ENCODE measurements around the gene COL1A2. TPM values are rescaled to one million over a fixed set of nuclear protein-coding genes. Genes with fewer than 3 reads are reported as not detected.

The COL1A2 gene
- total RNA-seq, 2 donors from 2014 or later, result 67.0 to 228 TPM

GRCh38 chr7:94450044-94450697 is 55.5 kb downstream of the COL1A2 start:
- H3K36me3 ChIP-seq, result no peaks in the 10 kb centered on the region
- peaks cover 0 to 8% of the 10 kb centered on the region in 2 donors for H3K4me1 ChIP-seq
- TF ChIP-seq CTCF (IDR thresholded peaks at IDR 0.05), result no peak
- peaks cover 0 to 9% of the 10 kb centered on the region in 2 donors for H3K9me3 ChIP-seq
- H3K27me3 ChIP-seq, result no peaks in the 10 kb centered on the region
- no peak overlapping the region for H3K4me3 ChIP-seq
- DNase-seq (ENCODE audit: low spot score), result no peak
- no peak overlapping the region for H3K27ac ChIP-seq

- H3K4me1 ChIP-seq, result peaks cover 0 to 8% of the 10 kb centered on the region in 2 donors
- H3K4me3 ChIP-seq, result no peak overlapping the region
- H3K36me3 ChIP-seq, result no peaks in the 10 kb centered on the region
- no peak for DNase-seq (ENCODE audit: low spot score)
- TF ChIP-seq CTCF (IDR thresholded peaks at IDR 0.05), result no peak
- no peaks in the 10 kb centered on the region for H3K27me3 ChIP-seq
- H3K27ac ChIP-seq, result no peak overlapping the region
- H3K9me3 ChIP-seq, result peaks cover 0 to 9% of the 10 kb centered on the region in 2 donors
Observed at GRCh38 chr7:94451187-94451586, 56.5 kb downstream of the COL1A2 start.

GRCh38 chr7:94452239-94452638 is 57.5 kb downstream of the COL1A2 start:
- Histone ChIP-seq H3K4me1 (peaks cover 0 to 8% of the 10 kb centered on the region in 2 donors), H3K36me3 (no peaks in the 10 kb centered on the region), H3K27ac (no peak overlapping the region), H3K9me3 (peaks cover 0 to 9% of the 10 kb centered on the region in 2 donors), H3K4me3 (no peak overlapping the region), H3K27me3 (no peaks in the 10 kb centered on the region)
- no peak for DNase-seq (ENCODE audit: low spot score)
- no peak for TF ChIP-seq CTCF (IDR thresholded peaks at IDR 0.05)

GRCh38 chr7:94453898-94454297 is 59.2 kb downstream of the COL1A2 start:
- Histone ChIP-seq H3K36me3 (no peaks in the 10 kb centered on the region), H3K4me3 (no peak overlapping the region), H3K27ac (no peak overlapping the region), H3K4me1 (peaks cover 0 to 8% of the 10 kb centered on the region in 2 donors), H3K27me3 (no peaks in the 10 kb centered on the region), H3K9me3 (peaks cover 0 to under 1% of the 10 kb centered on the region in 2 donors)
- TF ChIP-seq CTCF (IDR thresholded peaks at IDR 0.05), result no peak
- DNase-seq (ENCODE audit: low spot score), result no peak

- Histone ChIP-seq H3K27me3 (no peaks in the 10 kb centered on the region), H3K36me3 (no peaks in the 10 kb centered on the region), H3K27ac (no peak overlapping the region), H3K4me3 (no peak overlapping the region), H3K4me1 (no peaks in the 10 kb centered on the region), H3K9me3 (no peaks in the 10 kb centered on the region)
- no peak for TF ChIP-seq CTCF (IDR thresholded peaks at IDR 0.05)
- no peak for DNase-seq (ENCODE audit: low spot score)
Observed at GRCh38 chr7:94458041-94458440, 63.3 kb downstream of the COL1A2 start.

- no peaks in the 10 kb centered on the region for H3K4me1 ChIP-seq
- peaks cover 0 to 5% of the 10 kb centered on the region in 2 donors for H3K27me3 ChIP-seq
- TF ChIP-seq CTCF (IDR thresholded peaks at IDR 0.05), result no peak
- no peak overlapping the region for H3K4me3 ChIP-seq
- no peaks in the 10 kb centered on the region for H3K36me3 ChIP-seq
- peaks cover 0 to 11% of the 10 kb centered on the region in 2 donors for H3K9me3 ChIP-seq
- DNase-seq (ENCODE audit: low spot score), result no peak
- no peak overlapping the region for H3K27ac ChIP-seq
Observed at GRCh38 chr7:94466516-94466915, 71.8 kb downstream of the COL1A2 start.

Data from right atrium auricular region (tissue), 2 donors.